CD14-positive monocyte (primary cell): ENCODE data around the gene ZC3H4. TPM values are rescaled to one million over a fixed set of nuclear protein-coding genes. Genes with fewer than 3 reads are reported as not detected.
A peak's percentile ranks its signal among the peaks of the same experiment; 100 is the strongest.

Experiments
- DNase-seq, 3 donors: peaks; one replicate each; pipeline ENCODE4 v3.0.0-alpha.2; 2011 to 2022
- H2AFZ ChIP-seq: 2 replicates; pipeline ENCODE4 v1.6.0; 2012; ENCODE audit warnings: mild to moderate bottlenecking, low read depth, low read length, inconsistent platforms; ENCODE audit not compliant: insufficient read depth, poor library complexity, severe bottlenecking
- H3K27ac ChIP-seq, 2 donors: 1 replicate in 1 of 2; 2 replicates in 1 of 2; pipeline ENCODE4 v1.5.1; 2012 to 2013; ENCODE audit warnings: low read length in 2 of 2, control low read depth in 1 of 2, inconsistent platforms in 1 of 2, low read depth in 1 of 2, mild to moderate bottlenecking in 1 of 2
- H3K27me3 ChIP-seq, 2 donors: one replicate each; pipeline versions ENCODE4 v1.6.0 to v1.6.1; 2011 to 2013; ENCODE audit warnings: low read length in 2 of 2; ENCODE audit not compliant: control insufficient read depth in 2 of 2, insufficient read depth in 2 of 2
- H3K36me3 ChIP-seq, 2 donors: replicated peaks in 1 of 2; 1 replicate in 1 of 2; 2 replicates in 1 of 2; pipeline versions ENCODE4 v1.5.1 to v1.6.1; 2012 to 2013; ENCODE audit warnings: low read length in 2 of 2, control low read depth in 1 of 2, inconsistent platforms in 1 of 2, mild to moderate bottlenecking in 1 of 2; ENCODE audit not compliant: insufficient read depth in 2 of 2, control insufficient read depth in 1 of 2
- H3K4me1 ChIP-seq, 2 donors: 1 replicate in 1 of 2; 2 replicates in 1 of 2; pipeline versions ENCODE4 v1.5.1 to v1.6.1; 2012 to 2013; ENCODE audit warnings: low read length in 2 of 2, control low read depth in 1 of 2, inconsistent platforms in 1 of 2, mild to moderate bottlenecking in 1 of 2, moderate library complexity in 1 of 2; ENCODE audit not compliant: insufficient read depth in 2 of 2, control insufficient read depth in 1 of 2
- H3K4me2 ChIP-seq: replicated peaks from 2 replicates; pipeline ENCODE3; 2012; ENCODE audit warnings: low read length, moderate library complexity, mild to moderate bottlenecking; ENCODE audit not compliant: poor library complexity, severe bottlenecking; ENCODE audit errors: extremely low read depth
- H3K4me3 ChIP-seq, 3 experiments: fragments of 200-600 bp in 1 of 3; sonication (generic) in 1 of 3; replicated peaks in 1 of 3; 1 replicate in 2 of 3; 2 replicates in 1 of 3; pipeline ENCODE4 v1.5.1; 2011 to 2013; ENCODE audit warnings: low read length in 3 of 3, mild to moderate bottlenecking in 3 of 3, control low read depth in 2 of 3, low read depth in 2 of 3, inconsistent platforms in 1 of 3, moderate library complexity in 1 of 3
- H3K79me2 ChIP-seq: 2 replicates; pipeline ENCODE4 v1.6.0; 2012; ENCODE audit warnings: mild to moderate bottlenecking, control low read depth, inconsistent platforms, low read length, moderate library complexity; ENCODE audit not compliant: insufficient read depth
- H3K9ac ChIP-seq: 2 replicates; pipeline ENCODE4 v1.6.0; 2017; ENCODE audit warnings: low read length, mild to moderate bottlenecking; ENCODE audit not compliant: insufficient read depth, poor library complexity, severe bottlenecking
- H3K9me3 ChIP-seq, 2 donors: replicated peaks in 1 of 2; 1 replicate in 1 of 2; 2 replicates in 1 of 2; pipeline versions ENCODE4 v1.5.1 to v1.6.1; 2012 to 2013; ENCODE audit warnings: low read length in 2 of 2, control low read depth in 1 of 2; ENCODE audit not compliant: control insufficient read depth in 1 of 2, insufficient read depth in 1 of 2
- H4K20me1 ChIP-seq: 2 replicates; pipeline ENCODE4 v1.6.0; 2012; ENCODE audit warnings: mild to moderate bottlenecking, low read length, control low read depth, moderate library complexity; ENCODE audit not compliant: insufficient read depth
- H3K27ac Mint-ChIP-seq, 7 donors: one replicate each; pipeline ENCODE4 v1.8.0; 2020; ENCODE audit warnings: mild to moderate bottlenecking in 7 of 7, mixed read lengths in 7 of 7, moderate library complexity in 6 of 7, inconsistent platforms in 2 of 7
- H3K27me3 Mint-ChIP-seq, 3 donors: one replicate each; pipeline ENCODE4 v1.8.0; 2021 to 2022; ENCODE audit warnings: low read depth in 3 of 3, mild to moderate bottlenecking in 3 of 3, mixed read lengths in 3 of 3, moderate library complexity in 3 of 3, inconsistent platforms in 1 of 3
- H3K36me3 Mint-ChIP-seq, 2 donors: one replicate each; pipeline ENCODE4 v1.8.0; 2020; ENCODE audit warnings: mixed read lengths in 2 of 2, inconsistent platforms in 1 of 2, mild to moderate bottlenecking in 1 of 2
- H3K4me1 Mint-ChIP-seq: one replicate; pipeline ENCODE4 v1.8.0; 2020; ENCODE audit warnings: mild to moderate bottlenecking, mixed read lengths
- H3K4me3 Mint-ChIP-seq, 2 donors: one replicate each; pipeline ENCODE4 v1.8.0; 2020; ENCODE audit warnings: mild to moderate bottlenecking in 2 of 2, mixed read lengths in 2 of 2, moderate library complexity in 1 of 2
- H3K9me3 Mint-ChIP-seq, 7 donors: one replicate each; pipeline ENCODE4 v1.8.0; 2020 to 2022; ENCODE audit warnings: mixed read lengths in 7 of 7, mild to moderate bottlenecking in 6 of 7, moderate library complexity in 6 of 7, inconsistent platforms in 2 of 7
- WGBS: methylation state at CpG from one replicate; pipeline ENCODE4 v1.1.5; 2013; ENCODE audit warnings: missing lambda C conversion rate; ENCODE audit not compliant: insufficient coverage; 5-methylcytosine and 5-hydroxymethylcytosine counted together
- intact Hi-C, 2 donors: fragments of 100-400 bp; cut with micrococcal nuclease; formaldehyde crosslinking; loops; one replicate each; pipeline versions ENCODE4 v1.15.0 to v1.15.1; 2023
- polyA plus RNA-seq, 3 donors: library from polyadenylated mRNA; depleted of rRNA in 1 of 3; unstranded in 2 of 3; stranded (reverse) in 1 of 3; fragments of 300-500 nt in 2 of 3; fragments of >200 nt in 1 of 3; fragmentation: Illumina TruSeq in 2 of 3; gene quantifications; 1 replicate in 2 of 3; 2 replicates in 1 of 3; pipeline ENCODE4 v1.2.3, GENCODE V29; 2012 to 2021
- TF ChIP-seq, protein P1 (sequence below): fragments of 200-600 bp; IDR thresholded peaks from one replicate; pipeline ENCODE4 v1.8.0; 2022; ENCODE audit warnings: antibody characterized with exemption, mild to moderate bottlenecking

Gene ZC3H4
- polyA plus RNA-seq, 3 donors: 0.24 to 9.9 (median 0.60) TPM

DNA sequence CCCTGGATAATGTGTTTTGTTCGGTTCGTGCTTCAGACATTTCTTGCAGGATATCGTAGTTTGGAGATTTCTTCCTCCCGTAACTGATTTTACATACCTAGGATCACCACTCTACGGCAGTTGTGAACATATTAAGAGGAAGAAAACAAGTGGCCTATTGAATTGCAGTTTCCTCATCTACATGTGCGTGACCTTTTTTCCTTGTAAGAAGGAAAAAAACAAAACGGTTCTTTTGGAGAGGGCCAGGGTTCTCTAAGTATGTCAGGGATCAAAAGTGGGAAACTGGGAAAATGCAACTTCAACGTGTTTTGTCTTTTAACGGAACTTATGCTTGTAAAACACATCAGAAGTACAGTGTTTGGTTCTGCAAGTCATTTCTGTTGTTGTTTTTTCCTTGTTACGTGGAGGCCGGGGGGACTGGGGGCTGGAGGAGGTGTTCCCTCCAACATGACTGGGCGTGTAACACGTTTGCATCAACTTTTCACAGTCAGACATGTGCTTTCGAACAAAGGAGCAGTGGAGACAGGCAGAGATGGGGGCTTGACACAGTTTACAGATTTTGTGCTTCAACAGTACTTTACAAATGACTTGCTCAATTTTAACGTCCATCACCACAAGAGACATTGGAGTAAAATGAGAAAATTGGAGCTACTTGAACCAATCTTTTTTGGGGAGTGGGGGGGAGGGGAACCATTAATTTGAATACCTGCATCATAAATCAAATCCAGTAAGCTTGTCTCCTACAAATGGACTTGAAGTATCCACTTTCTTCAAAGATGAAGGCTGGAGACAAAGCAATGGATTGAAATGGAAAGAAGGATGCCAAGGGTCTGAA lies 3.8 kb downstream of the ZC3H4 start:
- Mint-ChIP-seq H3K36me3 (peaks cover 20 to 26% of the 10 kb centered on the region in 2 donors), H3K27me3 (peaks cover 0 to 5% (median 0%) of the 10 kb centered on the region in 3 donors), H3K4me3 (peak overlapping the region; percentile 99), H3K9me3 (peaks cover 0 to 2% (median 0%) of the 10 kb centered on the region in 7 donors), H3K4me1 (peaks cover 57% of the 10 kb centered on the region), H3K27ac (peak overlapping the region; percentile 97 to 100 (median 100))
- Histone ChIP-seq H3K9ac (peak overlapping the region; percentile 100), H3K9me3 (no peaks in the 10 kb centered on the region), H3K27me3 (no peaks in the 10 kb centered on the region), H3K36me3 (peaks cover 10 to 22% of the 10 kb centered on the region in 2 donors), H3K4me1 (peaks cover 42 to 49% of the 10 kb centered on the region in 2 donors), H3K79me2 (peaks cover 74% of the 10 kb centered on the region), H2AFZ (no peak overlapping the region), H3K4me3 (peak overlapping the region; percentile 93 to 97 (median 94)), H3K4me2 (peak overlapping the region; percentile 94), H4K20me1 (peaks cover 26% of the 10 kb centered on the region), H3K27ac (peak overlapping the region; percentile 18 to 97)
- WGBS: 2% methylated on average over 7 of the region's 15 CpGs
- intact Hi-C loops: loop anchor here in 1 of 2 donors (5.0 kb wide), 1 partner anchor 322 kb away; the partner anchor contains the start of gene SLC1A5
- DNase-seq: peak; percentile 34 to 50 (median 44)
- TF ChIP-seq, protein P1, sequence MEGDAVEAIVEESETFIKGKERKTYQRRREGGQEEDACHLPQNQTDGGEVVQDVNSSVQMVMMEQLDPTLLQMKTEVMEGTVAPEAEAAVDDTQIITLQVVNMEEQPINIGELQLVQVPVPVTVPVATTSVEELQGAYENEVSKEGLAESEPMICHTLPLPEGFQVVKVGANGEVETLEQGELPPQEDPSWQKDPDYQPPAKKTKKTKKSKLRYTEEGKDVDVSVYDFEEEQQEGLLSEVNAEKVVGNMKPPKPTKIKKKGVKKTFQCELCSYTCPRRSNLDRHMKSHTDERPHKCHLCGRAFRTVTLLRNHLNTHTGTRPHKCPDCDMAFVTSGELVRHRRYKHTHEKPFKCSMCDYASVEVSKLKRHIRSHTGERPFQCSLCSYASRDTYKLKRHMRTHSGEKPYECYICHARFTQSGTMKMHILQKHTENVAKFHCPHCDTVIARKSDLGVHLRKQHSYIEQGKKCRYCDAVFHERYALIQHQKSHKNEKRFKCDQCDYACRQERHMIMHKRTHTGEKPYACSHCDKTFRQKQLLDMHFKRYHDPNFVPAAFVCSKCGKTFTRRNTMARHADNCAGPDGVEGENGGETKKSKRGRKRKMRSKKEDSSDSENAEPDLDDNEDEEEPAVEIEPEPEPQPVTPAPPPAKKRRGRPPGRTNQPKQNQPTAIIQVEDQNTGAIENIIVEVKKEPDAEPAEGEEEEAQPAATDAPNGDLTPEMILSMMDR: no peak

DNA sequence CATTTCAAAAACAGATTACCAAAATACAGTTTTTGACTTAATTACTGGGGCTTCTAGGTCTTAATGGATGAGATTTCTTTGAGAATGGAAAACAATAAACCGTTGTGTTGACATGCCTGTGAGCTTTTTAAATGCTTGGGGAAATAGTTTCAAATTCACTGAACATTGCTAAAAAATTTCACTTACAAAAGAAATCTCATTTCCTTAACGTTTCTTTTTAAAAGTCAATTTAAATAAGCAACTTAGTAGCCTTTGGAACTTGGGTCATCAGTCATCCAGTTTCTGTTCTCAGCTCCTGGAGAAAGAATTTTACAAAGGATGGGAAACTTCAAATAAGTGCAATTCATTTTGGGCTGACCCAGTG lies 4.4 kb downstream of the ZC3H4 start:
- Mint-ChIP-seq H3K4me3 (peak overlapping the region; percentile 99), H3K27ac (peak overlapping the region; percentile 96 to 100 (median 100)), H3K36me3 (peaks cover 23 to 31% of the 10 kb centered on the region in 2 donors), H3K4me1 (peaks cover 57% of the 10 kb centered on the region), H3K27me3 (peaks cover 0 to 5% (median 0%) of the 10 kb centered on the region in 3 donors), H3K9me3 (peaks cover 0 to 2% (median 0%) of the 10 kb centered on the region in 7 donors)
- H3K9me3 ChIP-seq: no peaks in the 10 kb centered on the region
- no peak for DNase-seq
- TF ChIP-seq, protein P1: no peak
- peak overlapping the region in 2 of 3 experiments; percentile 94 to 97 for H3K4me3 ChIP-seq
- H3K4me1 ChIP-seq: peaks cover 40 to 48% of the 10 kb centered on the region in 2 donors
- no peak overlapping the region for H2AFZ ChIP-seq
- H3K27me3 ChIP-seq: no peaks in the 10 kb centered on the region
- WGBS: no CpG with 5 or more reads among the region's 2 CpGs
- intact Hi-C loops: no loop called here
- H4K20me1 ChIP-seq: peaks cover 32% of the 10 kb centered on the region
- H3K27ac ChIP-seq: peak overlapping the region in 1 of 2 donors; percentile 97
- H3K36me3 ChIP-seq: peaks cover 15 to 28% of the 10 kb centered on the region in 2 donors
- H3K4me2 ChIP-seq: peak overlapping the region; percentile 94
- H3K9ac ChIP-seq: peak overlapping the region; percentile 100
- peaks cover 80% of the 10 kb centered on the region for H3K79me2 ChIP-seq
